Endothelial cell of umbilical vein (primary cell): ENCODE data around the gene SP1. TPM values are rescaled to one million over a fixed set of nuclear protein-coding genes. Genes with fewer than 3 reads are reported as not detected.
"Not testable (repeated sequence)": the region's sequence is repeated elsewhere in the genome, so short reads cannot be mapped to it uniquely, and the experiment has no call there.

Experiments used
- BruUV-seq: library from RNA; stranded (reverse); fragments of 400-500 nt; replicated peaks from 2 replicates; lab custom pipeline; 2021; lab: Mats Ljungman, UMichigan
- CTCF ChIA-PET: fragments of 300-600, 350-600 bp; sonication (Branson Sonifier 250); formaldehyde crosslinking; loops from one replicate; lab custom pipeline; 2021; ENCODE audit warnings: antibody characterized with exemption, inconsistent platforms; lab: Charles Lee
- POLR2A ChIA-PET: fragments of 300-600, 350-600 bp; sonication (Branson Sonifier 250); formaldehyde crosslinking; loops from one replicate; lab custom pipeline; 2021; ENCODE audit warnings: antibody characterized with exemption, inconsistent platforms; lab: Charles Lee
- DNase-seq: peaks from one replicate; pipeline ENCODE4 v3.0.0-alpha.2; 2011; ENCODE audit warnings: low read depth, low spot score
- FAIRE-seq: peaks from 2 replicates; lab custom pipeline; 2011; peaks lifted over from hg19 to GRCh38; lab: Jason Lieb, UNC
- H2AFZ ChIP-seq: 2 replicates; pipeline ENCODE4 v1.6.0; 2012; ENCODE audit warnings: low read depth, low read length, control low read depth, inconsistent platforms
- H3K27ac ChIP-seq: 2 replicates; pipeline ENCODE4 v1.5.1; 2011; ENCODE audit warnings: low read depth, mild to moderate bottlenecking, control low read depth, low read length, moderate library complexity; ENCODE audit not compliant: insufficient read depth
- H3K27me3 ChIP-seq, 2 experiments: 2 replicates each; pipeline versions ENCODE4 v1.6.0 to v1.6.1; 2011; ENCODE audit warnings: low read length in 2 of 2, mixed read lengths in 1 of 2; ENCODE audit not compliant: control insufficient read depth in 2 of 2, insufficient read depth in 2 of 2
- H3K36me3 ChIP-seq, 2 experiments: 2 replicates in 1 of 2; 3 replicates in 1 of 2; pipeline ENCODE4 v1.5.1; 2011; ENCODE audit warnings: low read length in 2 of 2, mild to moderate bottlenecking in 1 of 2, moderate library complexity in 1 of 2; ENCODE audit not compliant: control insufficient read depth in 2 of 2, insufficient read depth in 2 of 2; ENCODE audit errors: extremely low read depth in 1 of 2
- H3K4me1 ChIP-seq: 3 replicates; pipeline ENCODE4 v1.5.1; 2011; ENCODE audit warnings: mild to moderate bottlenecking, low read length; ENCODE audit not compliant: control insufficient read depth, insufficient read depth; ENCODE audit errors: extremely low read depth
- H3K4me2 ChIP-seq: 2 replicates; pipeline ENCODE4 v1.6.1; 2011; ENCODE audit warnings: low read length, control low read depth, mixed read lengths; ENCODE audit not compliant: insufficient read depth
- H3K4me3 ChIP-seq, 3 experiments: fragments of 200-600 bp in 1 of 3; sonication (generic), shearing (Covaris generic) in 1 of 3; replicated peaks in 1 of 3; 2 replicates each; pipeline ENCODE4 v1.5.1; 2011 to 2016; ENCODE audit warnings: control low read depth in 3 of 3, low read length in 3 of 3, mild to moderate bottlenecking in 2 of 3, inconsistent platforms in 1 of 3, low read depth in 1 of 3, moderate library complexity in 1 of 3; ENCODE audit not compliant: insufficient read depth in 1 of 3
- H3K79me2 ChIP-seq: 2 replicates; pipeline ENCODE4 v1.6.0; 2012; ENCODE audit warnings: low read length, inconsistent platforms; ENCODE audit not compliant: control insufficient read depth, insufficient read depth
- H3K9ac ChIP-seq: replicated peaks from 2 replicates; pipeline ENCODE3; 2011; ENCODE audit warnings: low read length, control low read depth; ENCODE audit not compliant: insufficient read depth; ENCODE audit errors: extremely low read depth
- H3K9me1 ChIP-seq: replicated peaks from 3 replicates; pipeline ENCODE4 v1.6.0; 2011; ENCODE audit warnings: mild to moderate bottlenecking, low read length; ENCODE audit not compliant: control insufficient read depth, insufficient read depth; ENCODE audit errors: extremely low read depth
- H3K9me3 ChIP-seq: replicated peaks from 2 replicates; pipeline ENCODE4 v1.5.1; 2012; ENCODE audit warnings: low read length, inconsistent platforms; ENCODE audit not compliant: control insufficient read depth, insufficient read depth
- H4K20me1 ChIP-seq: replicated peaks from 2 replicates; pipeline ENCODE3; 2011; ENCODE audit warnings: mild to moderate bottlenecking, low read length; ENCODE audit not compliant: control insufficient read depth, insufficient read depth; ENCODE audit errors: extremely low read depth
- MYC ChIP-seq: IDR thresholded peaks from one replicate; pipeline ENCODE4 v1.6.1; 2011; ENCODE audit warnings: mild to moderate bottlenecking, low read depth, low read length
- POLR2AphosphoS5 ChIP-seq: IDR thresholded peaks from 2 replicates; pipeline ENCODE4 v1.6.1; 2012; ENCODE audit warnings: low read depth, mild to moderate bottlenecking, control low read depth, low read length, moderate library complexity; ENCODE audit not compliant: insufficient read depth
- dilution Hi-C: fragments of 300-500 bp; cut with MboI; formaldehyde crosslinking; loops from one replicate; pipeline ENCODE4 v1.15.0; 2019; ENCODE audit warnings: low sequenced_read_pairs; ENCODE audit not compliant: extremely low pct_ligation_motif_present
- intact Hi-C: fragments of 100-400 bp; cut with micrococcal nuclease; formaldehyde crosslinking; loops from one replicate; pipeline ENCODE4 v1.10.0; 2022
- polyA plus RNA-seq, 4 experiments: library from polyadenylated mRNA; depleted of rRNA in 3 of 4; stranded (reverse) in 3 of 4; unstranded in 1 of 4; fragments of >200 nt; gene quantifications; 2 replicates each; pipeline versions ENCODE4 v1.2.1 to v1.2.3, GENCODE V29; 2011 to 2012; ENCODE audit warnings: missing spikeins in 1 of 4
- total RNA-seq: library from RNA; stranded (reverse); gene quantifications from 2 replicates; pipeline ENCODE4 v1.2.3, GENCODE V29; 2021
- TF ChIP-seq, protein P1 (sequence below): IDR thresholded peaks from 2 replicates; pipeline ENCODE4 v1.6.1; 2011; ENCODE audit not compliant: insufficient read depth, insufficient read length

SP1 gene
- total and polyA plus RNA-seq, 2 donors (not counting 3 experiments of a cell fraction or from before 2014, with no cell fraction given): 34.8 to 56.3 TPM

DNA sequence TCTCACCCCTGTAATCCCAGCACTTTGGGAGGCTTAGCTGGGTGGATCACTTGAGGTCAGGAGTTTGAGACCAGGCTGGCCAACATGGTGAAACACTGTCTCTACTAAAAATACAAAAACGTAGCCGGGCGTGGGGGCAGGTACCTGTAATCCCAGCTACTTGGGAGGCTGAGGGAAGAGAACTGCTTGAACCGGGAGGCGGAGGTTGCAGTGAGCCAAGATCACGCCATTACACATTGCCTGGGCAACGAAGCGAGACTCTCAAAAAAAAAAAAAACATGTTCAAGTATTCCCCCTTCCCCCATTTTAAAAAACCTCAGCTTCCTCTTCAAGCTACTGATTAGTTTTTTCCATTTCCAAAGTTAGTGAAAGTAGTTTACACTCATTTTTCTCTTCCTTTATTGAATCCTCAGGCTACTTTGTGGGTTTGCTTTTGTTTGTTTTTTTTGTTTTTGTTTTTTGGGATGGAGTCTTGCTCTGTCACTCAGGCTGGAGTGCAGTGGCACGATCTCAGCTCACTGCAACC, 37.4 kb downstream of the SP1 start:
- H2AFZ ChIP-seq, H3K4me2 ChIP-seq, H3K27ac ChIP-seq, H3K36me3 ChIP-seq, H3K9me1 ChIP-seq, DNase-seq, H3K79me2 ChIP-seq, intact Hi-C loops, H3K4me3 ChIP-seq, H3K27me3 ChIP-seq, H4K20me1 ChIP-seq, POLR2A ChIA-PET, dilution Hi-C loops, H3K9me3 ChIP-seq, H3K9ac ChIP-seq, FAIRE-seq, BruUV-seq: not testable (repeated sequence)
- CTCF ChIA-PET: interaction anchor here (0.7 to 9.7 kb wide), 7 partner anchors 36 to 96 kb away, joined by 3 to 101 read pairs (median 3); partner anchors contain the start of gene AAAS
- peaks cover 21% of the 10 kb centered on the region for H3K4me1 ChIP-seq

DNA sequence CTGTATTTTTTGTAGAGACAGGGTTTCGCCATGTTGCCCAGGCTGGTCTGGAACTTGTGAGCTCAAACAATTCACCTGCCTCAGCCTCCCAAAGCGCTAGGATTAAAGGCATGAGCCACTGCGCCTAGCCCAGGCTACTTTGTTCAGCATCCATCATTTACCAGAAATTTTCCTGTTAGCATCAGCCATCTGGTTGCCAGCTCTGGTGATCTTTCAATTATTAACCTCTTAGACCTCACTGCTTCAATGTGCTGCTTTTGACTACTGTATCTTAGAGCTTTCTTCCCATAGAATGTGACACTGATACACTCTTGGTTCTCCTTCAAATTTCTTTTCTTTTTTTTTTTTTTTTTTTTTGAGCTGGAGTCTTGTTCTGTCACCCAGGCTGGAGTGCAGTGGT, 38.2 kb downstream of the SP1 start:
- Histone ChIP-seq H3K9me3 (no peaks in the 10 kb centered on the region), H3K27ac (no peak overlapping the region), H3K4me1 (peaks cover 17% of the 10 kb centered on the region), H4K20me1 (no peaks in the 10 kb centered on the region), H3K4me2 (no peak overlapping the region), H3K79me2 (no peaks in the 10 kb centered on the region), H3K36me3 (no peaks in the 10 kb centered on the region), H3K9ac (no peak overlapping the region), H3K27me3 (no peaks in the 10 kb centered on the region), H3K4me3 (no peak overlapping the region), H2AFZ (no peak overlapping the region), H3K9me1 (no peaks in the 10 kb centered on the region)
- ChIA-PET POLR2A (no interaction called here), CTCF (interaction anchor here (0.9 to 9.7 kb wide), 4 partner anchors 37 to 97 kb away, joined by 3 to 101 read pairs (median 3); partner anchors contain the start of gene AAAS)
- BruUV-seq: no TSS peak
- dilution Hi-C loops (no loop called here), intact Hi-C loops (no loop called here)
- DNase-seq (no peak), FAIRE-seq (no peak)
- TF ChIP-seq POLR2AphosphoS5 (no peak), MYC (no peak)
- TF ChIP-seq, protein P1, sequence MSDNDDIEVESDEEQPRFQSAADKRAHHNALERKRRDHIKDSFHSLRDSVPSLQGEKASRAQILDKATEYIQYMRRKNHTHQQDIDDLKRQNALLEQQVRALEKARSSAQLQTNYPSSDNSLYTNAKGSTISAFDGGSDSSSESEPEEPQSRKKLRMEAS: no peak
